ENCODE results near the gene KCNT1.

Gene KCNT1

DNA sequence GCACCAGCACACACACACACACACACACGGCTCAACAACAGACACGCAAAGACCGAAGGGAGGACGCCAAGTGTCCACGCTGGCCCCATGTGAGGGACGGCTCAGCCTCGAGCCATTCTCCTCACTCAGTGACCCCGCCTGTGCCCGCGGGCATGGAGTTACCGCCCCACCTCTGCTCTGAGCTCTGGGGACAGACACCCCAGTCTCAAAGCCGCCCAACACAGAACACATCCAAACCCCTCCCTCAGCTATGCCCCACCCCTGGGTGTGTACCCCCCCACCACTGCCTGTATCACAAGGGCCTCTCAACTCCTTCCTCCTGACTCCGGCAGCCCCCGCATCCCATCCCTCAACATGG is 124.2 kb downstream of the KCNT1 start:
- WGBS, 2 experiments: 93 to 95% methylated on average over 14 of the region's 14 CpGs
- H3K4me3 ChIP-seq (ENCODE audit: insufficient read depth, low read depth, low read length): no peak overlapping the region
- peaks cover 27% of the 10 kb centered on the region for H3K36me3 ChIP-seq (ENCODE audit: control insufficient read depth, insufficient read depth, low read length)
- H3K27me3 ChIP-seq (ENCODE audit: control insufficient read depth, insufficient read depth, low read length, poor library complexity, severe bottlenecking): no peaks in the 10 kb centered on the region
- H3K4me1 ChIP-seq (ENCODE audit: control insufficient read depth, insufficient read depth, low read length): no peaks in the 10 kb centered on the region
- H3K27ac ChIP-seq (ENCODE audit: insufficient read depth, low read depth, low read length, poor library complexity, severe bottlenecking): no peak overlapping the region
- peaks cover 2% of the 10 kb centered on the region for H3K9me3 ChIP-seq (ENCODE audit: control insufficient read depth, low read length)

DNA sequence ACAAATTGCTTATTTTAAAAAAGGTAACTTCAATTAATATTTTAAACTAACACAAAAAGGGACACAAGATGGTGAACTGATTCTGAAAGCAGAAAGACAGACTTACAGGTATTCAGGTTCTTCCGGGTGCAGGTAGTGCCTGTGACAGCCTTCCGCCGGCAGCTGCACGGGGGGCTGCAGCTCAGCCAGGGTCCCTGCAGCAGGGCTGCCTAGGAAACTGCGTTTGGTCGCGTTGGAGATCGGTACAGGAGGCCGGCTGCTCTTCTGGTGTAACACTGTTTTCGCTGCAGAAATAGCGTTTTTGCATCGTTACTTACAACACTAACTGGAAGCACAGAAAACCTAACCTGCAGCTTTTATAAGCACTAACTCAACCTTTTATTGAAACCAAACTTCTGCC is 125.3 kb downstream of the KCNT1 start:
- Histone ChIP-seq H3K9me3 (ENCODE audit: control insufficient read depth, low read length) (peaks cover 2% of the 10 kb centered on the region), H3K27me3 (ENCODE audit: control insufficient read depth, insufficient read depth, low read length, poor library complexity, severe bottlenecking) (no peaks in the 10 kb centered on the region), H3K4me3 (ENCODE audit: insufficient read depth, low read depth, low read length) (no peak overlapping the region), H3K27ac (ENCODE audit: insufficient read depth, low read depth, low read length, poor library complexity, severe bottlenecking) (no peak overlapping the region), H3K36me3 (ENCODE audit: control insufficient read depth, insufficient read depth, low read length) (peaks cover 19% of the 10 kb centered on the region), H3K4me1 (ENCODE audit: control insufficient read depth, insufficient read depth, low read length) (no peaks in the 10 kb centered on the region)
- WGBS, 2 experiments: 95 to 96% methylated on average over 12 of the region's 12 CpGs

DNA sequence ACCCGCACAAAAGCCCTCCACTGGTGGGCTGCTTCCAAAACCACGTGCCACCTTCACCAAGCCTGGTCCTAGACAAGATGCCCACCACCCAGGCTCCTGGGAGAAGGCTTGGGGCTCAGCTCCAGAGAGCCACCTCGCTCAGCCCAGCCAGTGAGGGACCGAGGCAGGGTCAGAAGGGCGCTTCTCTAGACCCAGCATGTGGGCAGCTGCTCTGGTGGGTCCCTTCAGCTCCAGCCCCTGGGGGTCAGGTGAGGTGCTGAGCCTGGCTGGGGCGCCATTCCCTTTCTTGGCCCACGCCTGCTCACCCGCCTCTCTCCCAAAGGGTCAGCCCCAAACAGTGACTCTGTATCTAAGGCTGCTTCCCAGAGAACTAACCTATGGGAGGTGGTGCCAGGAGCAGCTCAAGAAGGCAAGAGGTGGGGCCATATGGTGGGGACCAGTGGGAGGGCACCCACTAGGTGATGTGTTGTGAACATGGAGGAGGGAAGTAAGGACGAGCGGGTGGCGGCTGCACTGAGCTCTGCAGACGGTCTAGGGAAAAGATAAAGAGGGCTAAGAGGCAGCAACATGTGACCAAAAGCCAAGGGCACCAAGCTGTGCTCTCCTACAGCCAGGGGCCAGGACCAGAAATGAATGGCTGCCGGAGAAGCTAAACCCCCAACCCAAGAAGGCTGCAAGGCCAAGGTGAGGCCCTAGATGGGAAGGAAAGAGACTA is 126.0 kb downstream of the KCNT1 start:
- peaks cover 14% of the 10 kb centered on the region for H3K36me3 ChIP-seq (ENCODE audit: control insufficient read depth, insufficient read depth, low read length)
- peaks cover 2% of the 10 kb centered on the region for H3K9me3 ChIP-seq (ENCODE audit: control insufficient read depth, low read length)
- no peak overlapping the region for H3K27ac ChIP-seq (ENCODE audit: insufficient read depth, low read depth, low read length, poor library complexity, severe bottlenecking)
- no peaks in the 10 kb centered on the region for H3K4me1 ChIP-seq (ENCODE audit: control insufficient read depth, insufficient read depth, low read length)
- no peak overlapping the region for H3K4me3 ChIP-seq (ENCODE audit: insufficient read depth, low read depth, low read length)
- no peaks in the 10 kb centered on the region for H3K27me3 ChIP-seq (ENCODE audit: control insufficient read depth, insufficient read depth, low read length, poor library complexity, severe bottlenecking)
- WGBS, 2 experiments: 95% methylated on average over 13 of the region's 13 CpGs

DNA sequence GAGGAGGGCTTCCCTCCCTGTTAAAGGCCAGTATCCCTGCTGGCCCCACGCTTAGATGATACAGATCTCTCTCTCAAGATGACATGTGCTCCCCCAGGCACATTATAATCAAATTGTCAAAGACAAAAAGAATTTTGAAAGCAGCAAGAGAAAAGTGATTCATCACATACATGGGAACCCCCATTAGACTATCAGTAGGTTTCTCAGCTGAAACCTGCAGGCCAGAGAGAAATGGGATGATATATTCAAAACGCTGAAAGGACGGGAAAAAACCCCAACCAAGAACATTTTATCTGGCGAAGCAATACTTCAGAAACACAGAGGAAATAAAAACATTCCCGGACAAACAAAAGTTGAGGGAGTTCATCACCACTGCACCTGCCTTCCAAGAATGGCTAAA is 126.7 kb downstream of the KCNT1 start:
- Histone ChIP-seq H3K27ac (ENCODE audit: insufficient read depth, low read depth, low read length, poor library complexity, severe bottlenecking) (no peak overlapping the region), H3K9me3 (ENCODE audit: control insufficient read depth, low read length) (peaks cover 2% of the 10 kb centered on the region), H3K36me3 (ENCODE audit: control insufficient read depth, insufficient read depth, low read length) (peaks cover 7% of the 10 kb centered on the region), H3K27me3 (ENCODE audit: control insufficient read depth, insufficient read depth, low read length, poor library complexity, severe bottlenecking) (no peaks in the 10 kb centered on the region), H3K4me1 (ENCODE audit: control insufficient read depth, insufficient read depth, low read length) (no peaks in the 10 kb centered on the region), H3K4me3 (ENCODE audit: insufficient read depth, low read depth, low read length) (no peak overlapping the region)
- 89 to 91% methylated on average over 5 of the region's 5 CpGs for WGBS, 2 experiments

DNA sequence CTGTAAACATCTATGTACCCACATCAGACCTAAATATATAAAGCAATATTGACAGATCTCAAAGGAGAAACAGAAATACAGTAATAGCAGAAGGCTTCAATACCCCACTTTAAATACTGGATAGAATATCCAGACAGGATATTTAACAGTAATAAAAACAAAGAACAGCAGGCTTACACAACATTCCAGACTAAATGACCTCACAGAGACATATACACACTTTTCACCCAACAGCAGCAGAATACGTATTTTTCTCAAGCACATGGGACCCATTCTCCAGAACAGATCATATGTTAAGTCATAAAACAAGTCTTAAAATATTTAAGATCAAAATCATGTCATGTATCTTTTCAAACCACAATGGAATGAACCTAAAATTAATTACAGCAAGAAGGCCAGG is 128.5 kb downstream of the KCNT1 start:
- no peak overlapping the region for H3K27ac ChIP-seq (ENCODE audit: insufficient read depth, low read depth, low read length, poor library complexity, severe bottlenecking)
- no peak overlapping the region for H3K4me3 ChIP-seq (ENCODE audit: insufficient read depth, low read depth, low read length)
- H3K36me3 ChIP-seq (ENCODE audit: control insufficient read depth, insufficient read depth, low read length): peaks cover 11% of the 10 kb centered on the region
- WGBS, 2 experiments: 93 to 100% methylated on average over 1 of the region's 1 CpG
- H3K4me1 ChIP-seq (ENCODE audit: control insufficient read depth, insufficient read depth, low read length): no peaks in the 10 kb centered on the region
- no peaks in the 10 kb centered on the region for H3K27me3 ChIP-seq (ENCODE audit: control insufficient read depth, insufficient read depth, low read length, poor library complexity, severe bottlenecking)
- H3K9me3 ChIP-seq (ENCODE audit: control insufficient read depth, low read length): peaks cover 2% of the 10 kb centered on the region

DNA sequence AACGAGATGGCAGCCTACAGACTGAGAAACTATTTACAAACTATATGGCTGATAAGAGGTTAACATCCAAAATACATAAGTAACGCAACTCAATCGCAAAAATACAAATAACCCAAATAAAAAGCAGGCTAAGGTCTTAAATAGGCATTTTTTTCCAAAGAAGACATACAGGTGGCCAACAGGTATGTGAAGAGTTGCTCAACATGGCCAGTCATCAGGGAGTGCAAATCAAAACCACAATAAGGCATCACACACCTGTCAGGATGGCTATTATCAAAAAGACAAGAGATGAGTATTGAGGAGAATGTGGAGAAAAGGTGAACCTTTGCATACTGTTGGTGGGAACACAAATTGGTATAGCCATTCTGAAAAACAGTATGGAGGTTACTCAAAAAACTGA is 131.9 kb downstream of the KCNT1 start:
- Histone ChIP-seq H3K36me3 (ENCODE audit: control insufficient read depth, insufficient read depth, low read length) (peaks cover 11% of the 10 kb centered on the region), H3K27ac (ENCODE audit: insufficient read depth, low read depth, low read length, poor library complexity, severe bottlenecking) (no peak overlapping the region), H3K27me3 (ENCODE audit: control insufficient read depth, insufficient read depth, low read length, poor library complexity, severe bottlenecking) (no peaks in the 10 kb centered on the region), H3K4me3 (ENCODE audit: insufficient read depth, low read depth, low read length) (no peak overlapping the region), H3K9me3 (ENCODE audit: control insufficient read depth, low read length) (peaks cover 2% of the 10 kb centered on the region), H3K4me1 (ENCODE audit: control insufficient read depth, insufficient read depth, low read length) (no peaks in the 10 kb centered on the region)
- WGBS, 2 experiments: 91 to 100% methylated on average over 2 to 3 of the region's 3 CpGs

DNA sequence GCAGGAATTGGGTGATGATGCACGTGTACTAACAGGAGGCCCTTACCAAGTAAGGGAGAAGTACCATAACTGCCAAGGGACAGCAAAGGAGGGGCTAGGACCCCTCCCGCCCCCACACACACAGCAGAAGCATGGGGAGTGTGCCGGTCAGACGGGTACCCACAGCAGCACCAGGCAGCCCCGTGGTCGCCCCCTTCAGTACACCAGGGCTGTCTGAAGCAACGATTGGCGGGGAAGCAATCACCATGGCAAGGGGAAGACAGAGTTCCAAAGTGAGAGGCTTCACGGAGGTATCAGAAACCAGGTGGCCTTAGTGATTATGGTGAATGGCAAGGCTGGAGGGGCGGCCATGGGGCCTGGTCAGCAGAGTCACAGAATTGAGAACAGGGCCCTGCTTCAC is 133.1 kb downstream of the KCNT1 start:
- Histone ChIP-seq H3K9me3 (ENCODE audit: control insufficient read depth, low read length) (no peaks in the 10 kb centered on the region), H3K4me1 (ENCODE audit: control insufficient read depth, insufficient read depth, low read length) (no peaks in the 10 kb centered on the region), H3K27me3 (ENCODE audit: control insufficient read depth, insufficient read depth, low read length, poor library complexity, severe bottlenecking) (no peaks in the 10 kb centered on the region), H3K4me3 (ENCODE audit: insufficient read depth, low read depth, low read length) (no peak overlapping the region), H3K36me3 (ENCODE audit: control insufficient read depth, insufficient read depth, low read length) (peaks cover 7% of the 10 kb centered on the region), H3K27ac (ENCODE audit: insufficient read depth, low read depth, low read length, poor library complexity, severe bottlenecking) (no peak overlapping the region)
- WGBS, 2 experiments: 92 to 93% methylated on average over 10 of the region's 10 CpGs

DNA sequence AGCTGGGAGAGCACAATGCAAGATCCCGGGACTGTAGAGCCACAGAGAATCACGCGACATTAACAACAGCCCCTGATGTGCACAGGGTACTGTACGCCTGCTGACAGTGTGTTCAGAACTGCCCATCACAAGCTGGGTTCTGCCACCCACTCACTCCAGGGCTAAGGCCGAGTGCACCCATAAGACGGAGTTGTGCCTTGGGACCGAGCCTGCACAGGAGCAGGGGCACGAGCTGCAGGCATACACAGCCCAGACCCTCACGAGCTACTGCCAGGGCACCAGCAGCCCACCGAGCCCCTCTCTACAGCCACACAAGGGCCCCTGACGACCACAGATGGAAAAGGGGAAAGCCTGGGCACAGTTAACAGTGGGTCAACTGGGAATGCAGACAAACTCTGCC is 137.5 kb downstream of the KCNT1 start:
- H3K4me1 ChIP-seq (ENCODE audit: control insufficient read depth, insufficient read depth, low read length): peaks cover 9% of the 10 kb centered on the region
- peaks cover 7% of the 10 kb centered on the region for H3K36me3 ChIP-seq (ENCODE audit: control insufficient read depth, insufficient read depth, low read length)
- WGBS, 2 experiments: 94 to 97% methylated on average over 11 of the region's 11 CpGs
- no peaks in the 10 kb centered on the region for H3K27me3 ChIP-seq (ENCODE audit: control insufficient read depth, insufficient read depth, low read length, poor library complexity, severe bottlenecking)
- H3K9me3 ChIP-seq (ENCODE audit: control insufficient read depth, low read length): no peaks in the 10 kb centered on the region
- H3K4me3 ChIP-seq (ENCODE audit: insufficient read depth, low read depth, low read length): no peak overlapping the region
- H3K27ac ChIP-seq (ENCODE audit: insufficient read depth, low read depth, low read length, poor library complexity, severe bottlenecking): no peak overlapping the region

DNA sequence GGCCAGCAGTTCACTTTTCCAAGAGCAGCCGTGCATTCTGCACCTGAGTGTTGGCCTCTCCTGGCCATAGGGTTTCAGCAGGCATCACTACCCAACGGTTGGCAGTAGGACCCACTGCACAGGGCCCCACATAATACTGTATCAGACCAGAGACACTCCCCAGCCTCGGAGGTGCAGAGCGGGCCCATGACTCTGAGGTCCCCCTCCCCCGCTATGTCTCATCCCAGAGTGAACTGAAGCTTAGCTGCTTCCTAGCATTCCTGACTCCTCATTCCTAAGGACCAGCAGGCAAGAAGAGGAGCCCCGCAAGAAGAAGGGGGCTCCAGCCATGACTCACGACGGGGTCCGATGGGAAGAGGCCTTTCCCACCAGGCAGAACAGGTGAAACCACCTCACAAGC is 138.1 kb downstream of the KCNT1 start:
- 93% methylated on average over 9 of the region's 9 CpGs for WGBS, 2 experiments

DNA sequence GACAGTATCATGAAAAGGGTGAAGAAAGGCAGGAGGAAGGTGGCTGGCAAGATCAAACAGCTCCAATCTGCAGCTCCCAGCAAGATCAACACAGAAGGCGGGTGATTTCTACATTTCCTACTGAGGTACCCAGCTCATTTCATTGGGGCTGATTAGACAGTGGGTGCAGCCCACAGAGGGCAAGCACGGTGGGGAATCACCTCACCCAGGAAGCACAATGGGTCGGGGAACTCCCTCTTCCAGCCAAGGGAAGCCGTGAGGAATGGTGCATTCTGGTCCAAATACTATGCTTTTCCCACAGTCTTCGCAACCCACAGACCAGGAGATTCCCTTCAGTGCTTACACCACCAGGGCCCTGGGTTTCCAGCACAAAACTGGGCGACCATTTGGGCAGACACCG is 138.6 kb downstream of the KCNT1 start:
- H3K27ac ChIP-seq (ENCODE audit: insufficient read depth, low read depth, low read length, poor library complexity, severe bottlenecking): no peak overlapping the region
- H3K4me1 ChIP-seq (ENCODE audit: control insufficient read depth, insufficient read depth, low read length): peaks cover 9% of the 10 kb centered on the region
- H3K4me3 ChIP-seq (ENCODE audit: insufficient read depth, low read depth, low read length): no peak overlapping the region
- H3K36me3 ChIP-seq (ENCODE audit: control insufficient read depth, insufficient read depth, low read length): no peaks in the 10 kb centered on the region
- no peaks in the 10 kb centered on the region for H3K27me3 ChIP-seq (ENCODE audit: control insufficient read depth, insufficient read depth, low read length, poor library complexity, severe bottlenecking)
- H3K9me3 ChIP-seq (ENCODE audit: control insufficient read depth, low read length): no peaks in the 10 kb centered on the region
- WGBS, 2 experiments: 92 to 93% methylated on average over 7 of the region's 7 CpGs

More for the DNA sequence above, 138.1 kb downstream of the KCNT1 start:
- H3K27ac ChIP-seq (ENCODE audit: insufficient read depth, low read depth, low read length, poor library complexity, severe bottlenecking): no peak overlapping the region
- H3K9me3 ChIP-seq (ENCODE audit: control insufficient read depth, low read length): no peaks in the 10 kb centered on the region
- no peaks in the 10 kb centered on the region for H3K27me3 ChIP-seq (ENCODE audit: control insufficient read depth, insufficient read depth, low read length, poor library complexity, severe bottlenecking)
- no peak overlapping the region for H3K4me3 ChIP-seq (ENCODE audit: insufficient read depth, low read depth, low read length)
- H3K36me3 ChIP-seq (ENCODE audit: control insufficient read depth, insufficient read depth, low read length): peaks cover 3% of the 10 kb centered on the region
- peaks cover 9% of the 10 kb centered on the region for H3K4me1 ChIP-seq (ENCODE audit: control insufficient read depth, insufficient read depth, low read length)

Data from ectodermal cell (in vitro differentiated cells).